ENCODE measurements around the gene COPS4.

DNA sequence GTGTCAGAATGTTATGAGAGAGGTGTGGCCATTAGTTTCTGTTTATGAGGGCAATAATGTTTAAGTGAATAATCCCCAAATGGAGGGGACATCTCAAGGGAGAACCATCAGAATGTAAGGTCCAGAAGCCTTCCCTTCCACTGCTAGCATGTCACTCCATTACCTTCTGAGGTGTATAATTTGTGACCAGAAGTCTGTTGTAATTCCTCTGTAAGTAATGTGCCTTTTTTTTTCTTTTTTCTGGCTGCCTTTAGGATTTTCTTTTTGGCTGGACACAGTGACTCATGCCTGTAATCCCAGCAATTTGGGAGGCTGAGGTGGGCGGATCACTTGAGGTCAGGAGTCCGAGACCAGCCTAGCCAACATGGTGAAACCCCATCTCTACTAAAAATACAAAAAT lies 10.8 kb upstream of the COPS4 start:
- TF ChIP-seq CTCF (conservative IDR thresholded peaks at IDR 0.05) (no peak), EZH2 (IDR thresholded peaks at IDR 0.05; ENCODE audit: low read depth) (no peak)
